ENCODE results near the gene AADAT.

Gene AADAT

GRCh38 chr4:170087163-170087700 is 2.5 kb downstream of the AADAT start:
- no peaks in the 10 kb centered on the region for H3K4me1 ChIP-seq
- no peak for TF ChIP-seq CTCF (IDR thresholded peaks at IDR 0.05; ENCODE audit: low read depth, low read length)
- H3K27me3 ChIP-seq: no peaks in the 10 kb centered on the region
- peaks cover 27% of the 10 kb centered on the region for H3K36me3 ChIP-seq
- no peaks in the 10 kb centered on the region for H3K9me3 ChIP-seq
- DNase-seq: no peak
- H3K4me3 ChIP-seq (ENCODE audit: low read depth, low read length): no peak overlapping the region

GRCh38 chr4:170083541-170083940 is 6.2 kb downstream of the AADAT start:
- Histone ChIP-seq H3K4me3 (ENCODE audit: low read depth, low read length) (no peak overlapping the region), H3K27me3 (no peaks in the 10 kb centered on the region), H3K36me3 (peaks cover 51% of the 10 kb centered on the region), H3K9me3 (no peaks in the 10 kb centered on the region), H3K4me1 (no peaks in the 10 kb centered on the region)
- no peak for DNase-seq
- no peak for TF ChIP-seq CTCF (IDR thresholded peaks at IDR 0.05; ENCODE audit: low read depth, low read length)

GRCh38 chr4:170080496-170080895 is 9.3 kb downstream of the AADAT start:
- peaks cover 55% of the 10 kb centered on the region for H3K36me3 ChIP-seq
- H3K4me1 ChIP-seq: no peaks in the 10 kb centered on the region
- no peak for DNase-seq
- no peaks in the 10 kb centered on the region for H3K9me3 ChIP-seq
- H3K27me3 ChIP-seq: no peaks in the 10 kb centered on the region
- H3K4me3 ChIP-seq (ENCODE audit: low read depth, low read length): no peak overlapping the region
- no peak for TF ChIP-seq CTCF (IDR thresholded peaks at IDR 0.05; ENCODE audit: low read depth, low read length)

- H3K36me3 ChIP-seq: peaks cover 55% of the 10 kb centered on the region
These were observed 9.8 kb downstream of the AADAT start for GRCh38 chr4:170079981-170080380.

GRCh38 chr4:170071196-170071595 is 18.6 kb downstream of the AADAT start:
- H3K27me3 ChIP-seq: no peaks in the 10 kb centered on the region
- no peak for TF ChIP-seq CTCF (IDR thresholded peaks at IDR 0.05; ENCODE audit: low read depth, low read length)
- no peaks in the 10 kb centered on the region for H3K9me3 ChIP-seq
- peaks cover 15% of the 10 kb centered on the region for H3K36me3 ChIP-seq
- H3K4me3 ChIP-seq (ENCODE audit: low read depth, low read length): no peak overlapping the region
- H3K4me1 ChIP-seq: no peaks in the 10 kb centered on the region
- DNase-seq: no peak

More at GRCh38 chr4:170079981-170080380, 9.8 kb downstream of the AADAT start:
- Histone ChIP-seq H3K4me1 (no peaks in the 10 kb centered on the region), H3K4me3 (ENCODE audit: low read depth, low read length) (no peak overlapping the region), H3K27me3 (no peaks in the 10 kb centered on the region), H3K9me3 (no peaks in the 10 kb centered on the region)
- no peak for TF ChIP-seq CTCF (IDR thresholded peaks at IDR 0.05; ENCODE audit: low read depth, low read length)
- no peak for DNase-seq

GRCh38 chr4:170068438-170069128 is 21.2 kb downstream of the AADAT start:
- TF ChIP-seq CTCF (IDR thresholded peaks at IDR 0.05; ENCODE audit: low read depth, low read length): no peak

More at GRCh38 chr4:170068438-170069128, 21.2 kb downstream of the AADAT start:
- Histone ChIP-seq H3K4me3 (ENCODE audit: low read depth, low read length) (no peak overlapping the region), H3K9me3 (no peaks in the 10 kb centered on the region), H3K27me3 (no peaks in the 10 kb centered on the region), H3K4me1 (no peaks in the 10 kb centered on the region), H3K36me3 (peaks cover 16% of the 10 kb centered on the region)
- DNase-seq: no peak

All from BE2C (cell line).